HG03095 (cell line): ENCODE data around the gene MGAT3.
"Not testable (repeated sequence)": the region's sequence is repeated elsewhere in the genome, so short reads cannot be mapped to it uniquely, and the experiment has no call there.

Source experiments
- ATAC-seq: cut with Tn5 transposase; IDR thresholded peaks from one replicate; pipeline ENCODE4 v1.9.1; 2021; ENCODE audit warnings: moderate library complexity; ENCODE audit not compliant: unreplicated experiment

MGAT3 gene

DNA sequence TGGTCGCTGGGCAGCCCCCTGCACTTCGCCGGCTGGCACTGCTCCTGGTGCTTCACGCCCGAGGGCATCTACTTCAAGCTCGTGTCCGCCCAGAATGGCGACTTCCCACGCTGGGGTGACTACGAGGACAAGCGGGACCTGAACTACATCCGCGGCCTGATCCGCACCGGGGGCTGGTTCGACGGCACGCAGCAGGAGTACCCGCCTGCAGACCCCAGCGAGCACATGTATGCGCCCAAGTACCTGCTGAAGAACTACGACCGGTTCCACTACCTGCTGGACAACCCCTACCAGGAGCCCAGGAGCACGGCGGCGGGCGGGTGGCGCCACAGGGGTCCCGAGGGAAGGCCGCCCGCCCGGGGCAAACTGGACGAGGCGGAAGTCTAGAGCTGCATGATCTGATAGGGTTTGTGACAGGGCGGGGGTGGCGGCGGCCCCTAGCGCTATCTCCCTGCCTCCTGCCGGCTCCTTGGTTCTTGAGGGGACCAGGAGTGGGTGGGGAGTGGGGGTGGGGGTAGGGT is 31.8 kb downstream of the MGAT3 start:
- ATAC-seq: no peak

DNA sequence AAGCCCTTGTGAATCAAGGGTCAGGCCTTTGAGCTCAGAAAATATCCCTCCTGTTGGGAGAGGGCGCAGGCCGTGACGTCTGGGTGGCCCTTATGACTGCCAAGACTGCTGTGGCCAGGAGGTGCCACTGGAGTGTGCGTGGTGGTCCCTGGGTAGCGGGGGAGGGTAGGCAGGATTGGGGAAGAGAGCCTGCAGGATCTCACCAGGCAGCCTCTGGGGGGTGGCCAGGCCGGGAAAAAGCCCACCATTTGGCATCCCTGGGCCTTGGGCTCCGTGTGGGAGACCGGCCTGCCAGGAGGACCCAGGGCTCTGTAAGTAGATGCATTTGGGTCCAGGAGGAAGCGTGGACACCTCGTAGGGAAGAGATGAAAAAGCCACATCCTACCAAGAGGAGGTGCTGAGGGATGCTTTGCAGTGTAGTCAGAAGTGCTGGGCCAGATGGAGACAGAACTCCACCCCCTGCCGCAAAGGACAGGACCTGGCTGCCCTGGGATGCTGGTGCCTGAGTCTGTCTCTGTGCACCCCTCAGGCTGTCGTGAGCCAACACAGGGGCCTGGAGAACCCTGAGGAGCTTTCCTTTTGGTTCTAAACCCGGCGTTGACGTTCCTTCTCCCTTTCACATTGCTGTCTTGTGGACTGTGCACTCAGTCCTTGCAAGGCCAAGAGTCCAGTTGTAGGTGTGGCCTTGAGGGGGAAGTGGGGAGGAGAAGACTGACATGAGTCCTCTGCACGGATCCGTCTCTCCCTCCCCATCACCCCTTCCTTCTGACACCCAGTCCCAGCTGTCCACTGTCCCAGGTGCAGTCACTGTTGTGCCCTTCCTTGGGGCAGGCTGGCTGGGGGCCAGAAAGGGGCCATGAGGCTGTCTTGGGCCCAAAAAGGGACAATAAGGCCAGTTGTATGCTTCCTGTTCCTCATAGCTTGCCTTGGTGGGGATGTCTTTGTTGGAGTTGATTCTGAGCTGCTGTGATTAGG is 32.6 kb downstream of the MGAT3 start:
- no peak for ATAC-seq

DNA sequence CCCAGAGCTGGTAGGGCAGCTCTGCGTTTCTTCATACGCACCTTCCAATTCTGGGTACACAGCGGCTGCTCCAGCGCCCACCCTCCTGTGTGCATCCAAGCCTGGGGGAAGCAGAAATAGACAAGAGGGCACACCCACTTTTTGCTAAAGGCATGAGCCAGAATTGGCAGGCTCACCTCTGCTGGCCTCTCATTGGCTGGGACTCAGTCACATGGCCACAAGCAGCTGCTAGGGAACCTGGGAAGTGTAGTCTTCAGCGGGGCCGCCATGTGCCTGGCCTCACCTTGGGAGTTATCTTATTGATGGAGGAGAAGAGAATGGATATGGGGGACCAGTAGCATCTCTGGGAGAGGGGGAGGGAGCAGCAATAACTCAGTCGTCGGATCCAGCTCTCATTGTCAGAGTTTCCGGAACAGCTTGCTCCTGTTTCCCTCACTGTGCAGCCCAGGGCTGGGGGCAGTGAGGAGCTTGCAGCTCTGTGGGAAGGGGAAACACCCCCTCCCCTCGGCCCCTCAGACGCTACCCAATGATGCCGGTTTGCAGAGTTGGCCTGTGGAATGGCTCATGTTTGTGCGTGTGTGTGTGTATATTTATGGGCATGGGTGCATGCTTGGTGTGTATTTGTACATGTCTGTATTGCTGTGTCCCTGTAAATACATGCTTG is 33.5 kb downstream of the MGAT3 start:
- ATAC-seq: no peak

DNA sequence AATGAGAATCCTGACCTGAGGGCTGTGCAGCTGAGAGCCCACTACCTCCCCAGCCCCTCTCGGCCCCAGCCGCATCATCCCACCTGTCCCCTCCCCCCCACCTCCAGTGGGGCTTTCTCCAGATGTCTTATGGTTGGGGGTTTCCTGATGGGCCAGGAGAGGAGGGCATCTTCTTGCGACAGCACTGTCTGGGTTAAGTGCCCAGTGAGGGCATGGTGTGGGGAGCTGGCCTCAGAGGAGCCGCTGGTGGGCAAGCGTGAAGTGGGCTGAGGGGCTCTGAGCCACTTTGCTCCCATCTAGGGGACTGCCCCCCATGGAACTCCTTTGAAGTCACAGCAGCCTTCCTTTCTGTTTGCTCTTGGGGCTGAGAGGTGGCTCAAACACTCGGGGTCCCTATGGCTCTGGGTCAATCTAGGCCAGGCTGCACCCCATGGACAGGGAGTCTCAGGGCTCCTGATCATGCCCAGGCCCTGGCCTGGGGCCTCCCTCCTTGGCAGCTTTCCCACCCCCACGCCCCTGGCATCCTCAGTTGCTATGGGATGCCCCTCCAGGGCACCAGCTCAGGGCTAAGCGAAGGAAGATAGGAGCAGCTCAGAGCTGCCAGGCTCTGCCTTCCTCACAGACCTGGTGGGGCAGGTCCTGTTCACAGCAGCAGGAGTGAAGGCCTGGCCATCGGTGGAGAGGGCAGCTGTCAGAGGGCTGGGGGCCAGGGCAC is 34.3 kb downstream of the MGAT3 start:
- no peak for ATAC-seq

DNA sequence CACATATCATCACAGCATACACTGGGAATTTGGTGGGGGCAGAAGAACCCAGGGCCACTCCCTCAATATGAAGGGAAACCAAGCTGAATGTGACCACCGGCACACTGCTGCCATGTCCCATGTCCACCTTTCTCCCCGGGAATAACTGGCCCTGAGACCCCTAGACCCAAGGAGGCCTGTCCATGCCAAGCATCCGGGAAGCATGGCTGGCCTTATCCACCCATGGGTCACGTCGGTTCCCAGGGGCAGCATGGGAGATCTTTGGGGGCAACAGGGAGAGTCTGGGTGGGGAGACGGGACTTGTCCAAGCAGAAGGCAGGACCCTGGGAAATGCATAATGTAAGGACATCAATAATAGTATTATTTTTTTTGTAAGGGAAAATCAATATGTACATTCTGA is 34.9 kb downstream of the MGAT3 start:
- no peak for ATAC-seq

DNA sequence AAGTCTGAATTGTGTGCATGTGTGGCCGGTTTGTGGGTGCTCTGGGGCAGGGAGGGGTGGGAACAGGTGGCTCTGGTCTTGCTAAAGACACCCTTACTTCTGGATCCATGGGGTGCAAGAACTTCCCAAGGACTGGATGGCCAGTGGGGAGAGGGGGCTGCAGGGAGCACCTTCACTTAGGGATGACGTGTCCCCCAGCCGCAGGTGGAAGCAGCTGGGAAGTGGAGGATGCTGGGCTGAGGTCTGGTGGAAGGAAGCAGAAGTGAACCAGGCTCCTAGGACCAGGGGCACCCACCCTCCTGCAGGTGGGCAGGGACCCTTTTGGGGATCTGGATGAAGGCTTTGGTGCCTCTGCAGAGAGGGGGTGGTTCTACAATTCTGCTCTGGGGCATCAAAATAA is 35.4 kb downstream of the MGAT3 start:
- no peak for ATAC-seq

DNA sequence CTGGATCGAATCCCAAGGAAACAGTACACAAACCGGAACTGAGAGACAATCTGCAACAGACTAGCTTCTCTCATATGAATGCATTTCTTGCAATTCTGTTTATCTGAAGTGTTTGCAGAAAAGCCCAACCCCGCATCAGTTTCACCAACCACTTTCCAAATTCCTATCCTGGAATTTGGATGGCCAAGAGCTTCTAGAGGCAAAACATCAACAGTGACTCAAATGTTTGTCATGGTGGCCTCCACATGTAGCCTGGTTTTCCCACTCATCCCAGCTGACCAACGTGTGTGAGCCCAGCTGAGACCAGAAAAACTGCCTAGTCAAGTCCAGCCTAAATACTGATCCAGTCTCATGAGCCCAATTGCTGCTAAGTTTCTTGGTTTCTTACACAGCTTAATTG is 36.9 kb downstream of the MGAT3 start:
- ATAC-seq: no peak

DNA sequence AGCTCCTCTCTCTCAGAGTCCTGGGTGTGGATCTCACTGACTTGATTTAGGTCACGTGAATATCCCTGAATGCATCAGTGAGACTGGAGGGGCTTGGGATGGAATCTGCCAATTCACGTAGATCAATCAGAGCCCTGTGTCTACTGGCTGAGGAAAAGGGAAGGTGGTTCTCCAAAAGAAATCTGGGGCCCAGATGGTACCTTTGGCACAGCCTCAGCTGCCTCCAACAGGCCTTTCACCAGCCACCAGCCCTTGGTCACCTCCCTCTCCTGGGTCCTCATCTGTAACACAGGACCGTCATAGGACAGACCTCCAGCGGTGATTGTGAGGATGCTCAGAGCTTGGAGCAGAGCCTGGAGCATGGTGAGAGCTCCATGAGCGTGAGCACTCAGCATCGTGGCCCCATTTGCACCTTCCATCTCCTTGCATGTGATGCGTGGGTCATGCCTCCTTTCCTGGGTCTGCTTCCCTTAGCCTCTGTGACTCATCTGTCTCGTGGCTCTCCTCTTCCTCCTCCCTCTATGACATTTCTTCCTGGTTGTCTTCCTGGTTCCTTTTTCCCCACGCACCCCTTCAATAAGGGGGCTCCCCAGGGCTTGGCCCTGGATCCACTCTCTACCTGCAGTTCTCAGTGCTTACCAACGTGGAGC is 37.8 kb downstream of the MGAT3 start:
- no peak for ATAC-seq

DNA sequence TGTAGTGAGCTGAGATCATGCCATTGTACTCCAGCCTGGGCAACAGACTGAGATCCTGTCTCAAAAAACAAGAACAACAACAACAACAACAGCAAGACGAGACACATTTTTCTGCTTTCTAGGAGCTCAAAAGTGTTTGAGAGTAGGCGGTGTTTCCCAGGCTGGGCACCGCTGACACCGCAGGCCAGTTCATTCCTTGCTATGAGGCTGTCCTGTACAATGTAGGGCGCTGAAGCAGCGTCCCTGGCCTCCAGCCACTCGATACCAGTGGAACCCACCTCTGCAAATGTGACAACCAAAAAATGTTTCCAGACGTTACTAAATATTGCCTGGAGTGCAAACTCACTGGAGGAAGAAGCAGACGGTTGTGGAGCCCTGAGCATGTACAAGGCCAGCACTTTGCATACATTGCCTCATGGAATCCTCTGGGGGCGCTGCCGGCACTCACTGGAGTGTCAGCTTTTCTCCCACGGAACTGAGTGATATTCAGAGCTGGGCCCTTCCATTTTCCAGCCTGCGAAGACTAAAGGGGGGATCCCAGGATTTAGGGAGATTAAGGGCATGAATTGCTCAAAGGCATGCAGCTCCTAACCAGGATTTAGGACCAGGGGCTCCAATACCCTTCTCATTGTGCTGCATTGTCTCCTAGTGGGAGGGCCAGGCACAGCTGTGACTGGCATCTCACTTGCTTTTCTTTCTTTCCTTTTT is 39.5 kb downstream of the MGAT3 start:
- ATAC-seq: no peak

DNA sequence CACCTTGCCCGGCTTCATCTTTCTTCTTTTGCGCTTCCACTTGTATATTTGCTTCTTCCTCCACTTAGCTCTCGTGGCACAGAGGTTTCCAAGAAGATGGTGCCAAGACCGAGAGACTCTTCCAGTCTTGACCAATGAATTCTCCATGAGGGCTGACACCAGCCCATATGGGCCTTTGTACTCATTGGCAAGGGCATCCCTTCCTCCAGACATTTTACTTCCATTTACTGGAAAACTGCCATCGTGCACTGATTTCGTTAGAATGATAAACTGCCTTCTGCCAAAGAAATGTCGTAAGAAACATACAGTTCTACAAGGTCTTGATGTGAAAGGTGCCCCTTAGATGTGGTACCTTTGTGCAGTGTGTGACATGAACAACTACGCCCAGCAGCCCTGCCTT is 40.6 kb downstream of the MGAT3 start:
- no peak for ATAC-seq

DNA sequence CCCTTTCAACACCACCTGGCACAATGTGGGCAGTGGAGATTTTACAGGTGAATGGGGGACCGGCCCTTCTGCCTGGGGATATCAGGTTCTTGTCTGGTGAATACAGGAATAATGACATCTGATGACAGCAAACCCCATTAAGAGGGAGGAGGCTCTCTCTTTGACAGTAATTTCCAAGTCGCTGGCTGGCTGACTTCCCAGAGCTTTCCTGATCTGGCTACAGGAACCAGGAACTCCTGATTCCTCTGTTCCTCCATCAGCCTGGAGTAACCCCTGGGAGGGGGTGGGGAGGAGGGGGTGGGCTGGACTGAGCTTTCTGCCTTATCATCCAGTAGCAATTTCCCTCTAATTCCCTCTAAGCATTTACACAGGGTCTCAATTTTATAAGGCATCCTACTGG is 41.6 kb downstream of the MGAT3 start:
- ATAC-seq: no peak

DNA sequence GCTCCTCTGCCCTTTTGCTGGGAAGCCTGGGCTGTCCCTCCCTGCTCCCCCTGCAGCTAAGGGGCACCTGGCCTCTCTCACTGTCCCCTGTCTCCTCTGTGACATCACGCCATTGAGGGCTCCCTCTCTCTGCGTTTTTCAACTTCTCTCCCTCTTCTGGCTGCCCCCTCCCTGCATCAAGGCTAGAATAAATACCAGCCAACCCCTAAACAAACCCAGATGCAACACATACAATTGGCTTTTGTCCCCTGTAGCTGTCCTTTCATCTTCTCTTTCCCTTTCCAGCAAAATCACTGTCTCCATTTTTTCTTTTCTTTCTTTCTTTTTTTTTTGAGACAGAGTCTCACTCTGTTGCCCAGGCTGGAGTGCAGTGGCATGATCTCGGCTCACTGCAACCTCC is 42.0 kb downstream of the MGAT3 start:
- ATAC-seq: no peak

DNA sequence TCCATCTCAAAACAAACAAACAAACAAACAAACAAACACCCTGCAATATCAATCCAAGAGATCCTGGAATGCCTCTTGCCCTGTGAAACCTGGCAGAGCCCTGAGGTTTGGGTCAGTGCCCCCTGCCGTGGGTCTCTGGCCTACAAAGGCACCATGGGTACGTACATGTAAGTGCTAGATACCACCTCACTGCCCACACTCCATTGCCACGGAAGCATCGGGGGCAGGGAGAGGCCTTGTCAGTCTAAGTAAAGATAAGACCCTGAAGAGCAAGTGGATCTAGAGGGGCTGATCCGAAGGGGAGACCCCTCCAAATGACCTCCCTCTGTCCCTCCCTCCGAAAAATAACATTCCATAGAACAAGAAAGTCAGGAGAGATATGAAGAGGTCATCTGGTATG is 43.3 kb downstream of the MGAT3 start:
- no peak for ATAC-seq

DNA sequence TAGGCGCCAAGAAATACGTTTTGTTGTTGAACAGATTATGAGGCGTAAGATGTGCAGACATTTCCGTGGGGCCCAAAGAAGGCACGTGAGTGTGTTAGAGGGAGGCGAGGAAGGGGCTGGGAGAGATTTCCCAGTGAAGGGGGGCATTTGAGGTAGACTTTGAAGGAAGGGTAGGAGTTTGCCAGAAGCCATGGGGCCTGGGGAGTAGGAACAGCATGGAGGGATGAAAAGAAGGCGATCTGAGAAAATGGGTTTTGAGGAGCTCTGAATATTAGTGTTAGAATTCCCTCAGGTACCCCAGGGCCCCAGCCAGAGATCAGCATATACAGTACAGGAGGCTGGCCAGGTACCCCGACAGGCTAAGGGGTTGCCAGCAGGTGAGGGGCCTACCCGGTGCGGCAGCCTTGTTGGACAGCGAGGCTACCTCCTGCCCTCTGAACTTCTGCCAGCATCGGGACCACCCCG is 44.9 kb downstream of the MGAT3 start:
- ATAC-seq: peak; percentile 18

DNA sequence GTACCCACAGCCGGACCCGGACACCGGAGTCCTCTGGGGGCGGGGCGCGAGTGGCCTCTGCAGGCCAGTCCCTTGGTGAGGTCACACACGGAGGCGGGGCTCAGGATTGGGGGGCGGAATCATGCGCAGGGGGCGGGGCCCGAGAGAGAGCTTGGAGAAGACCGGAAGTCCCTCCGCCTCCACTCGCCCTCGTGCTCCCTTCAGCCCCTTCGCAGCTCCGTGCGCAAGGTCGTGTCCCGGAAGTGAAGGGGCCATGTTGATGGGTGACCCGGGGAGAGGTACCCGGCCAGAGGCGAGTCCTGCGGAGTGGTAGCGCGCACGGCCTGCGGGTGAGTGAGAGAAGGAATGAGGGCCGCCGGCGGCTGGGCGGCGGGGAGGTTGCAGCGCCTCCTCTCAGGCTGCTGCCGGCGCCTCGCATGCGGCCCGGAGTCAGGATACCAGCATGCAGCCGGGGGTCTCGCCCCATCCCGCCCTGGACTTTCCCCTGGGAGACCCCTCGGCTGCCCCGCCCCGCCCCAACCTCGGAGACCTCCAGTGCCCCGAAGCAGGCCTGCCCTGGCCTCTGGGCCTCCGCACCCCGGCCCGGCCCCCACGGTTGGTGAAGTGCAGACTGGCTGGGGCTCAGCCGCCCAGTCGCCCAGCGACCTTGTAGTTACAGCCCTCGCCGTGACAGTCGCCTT is 45.4 kb downstream of the MGAT3 start, which contains the start of gene MIEF1:
Gene MIEF1 (plus strand): TSS at position 182 of the 680 bp plus-strand sequence. CDS start 9,005 bp downstream, outside the sequence.
- ATAC-seq: peak; percentile 84

DNA sequence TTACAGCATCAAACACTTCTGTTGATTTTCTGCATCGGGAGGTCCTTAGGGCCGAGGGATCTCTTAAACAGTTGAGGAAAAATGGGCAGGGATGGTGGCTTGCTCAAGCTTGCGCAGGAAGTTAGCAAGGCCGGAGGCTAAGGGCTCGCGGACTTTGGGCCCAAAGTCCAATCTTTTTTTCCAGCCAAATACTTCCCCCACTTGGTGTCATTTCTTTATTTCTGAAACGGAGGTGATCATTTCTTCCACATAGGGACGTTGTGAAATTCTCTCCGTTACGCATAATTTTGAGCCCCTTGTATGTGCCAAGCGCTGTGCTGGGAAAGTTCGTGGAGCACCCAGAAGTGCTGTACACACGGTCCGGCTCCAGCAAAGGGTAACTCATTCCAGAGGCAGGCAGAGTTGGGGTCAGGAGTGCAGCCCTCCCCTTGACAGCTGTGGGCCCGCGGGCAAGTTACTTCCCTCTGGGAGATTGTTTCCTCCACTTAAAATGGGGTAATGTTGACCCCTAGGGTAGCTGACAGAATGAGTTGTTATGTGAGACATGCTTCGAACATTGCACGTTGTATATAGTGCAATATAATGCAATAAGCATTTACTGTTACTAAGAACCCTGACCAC is 46.1 kb downstream of the MGAT3 start:
- ATAC-seq: no peak

DNA sequence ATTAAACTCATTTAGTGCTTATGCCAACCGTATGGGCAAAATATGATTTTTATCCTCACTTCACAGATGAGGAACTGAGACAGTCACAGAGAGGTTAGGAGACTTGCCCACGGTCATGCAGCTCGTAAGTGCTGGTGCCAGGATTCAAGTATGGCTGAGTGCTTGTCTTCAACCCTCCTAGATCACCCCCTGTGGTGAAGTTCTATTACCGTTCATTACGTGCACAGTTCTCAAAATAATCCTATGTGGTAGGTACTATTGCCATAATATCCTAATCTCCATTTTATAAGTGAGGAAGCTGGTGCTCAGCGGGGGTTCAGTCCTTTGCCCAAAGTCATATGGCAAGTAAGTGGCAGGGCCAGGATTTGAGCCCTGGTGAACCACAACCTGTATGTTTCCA is 46.8 kb downstream of the MGAT3 start:
- no peak for ATAC-seq

DNA sequence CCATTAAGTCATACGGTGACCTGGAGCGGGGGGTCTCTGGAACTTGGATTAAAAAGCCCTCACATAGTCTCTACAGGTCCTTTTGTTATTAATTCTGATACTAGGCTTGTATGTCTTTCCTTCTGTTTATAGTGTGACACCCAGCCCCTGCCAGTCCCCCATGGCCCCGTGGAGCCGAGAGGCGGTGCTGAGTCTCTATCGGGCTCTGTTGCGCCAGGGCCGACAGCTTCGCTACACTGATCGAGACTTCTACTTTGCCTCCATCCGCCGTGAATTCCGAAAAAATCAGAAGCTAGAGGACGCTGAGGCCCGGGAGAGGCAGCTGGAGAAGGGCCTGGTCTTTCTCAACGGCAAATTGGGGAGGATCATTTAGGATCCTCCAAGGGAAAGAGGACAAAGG is 47.3 kb downstream of the MGAT3 start:
- ATAC-seq: no peak

DNA sequence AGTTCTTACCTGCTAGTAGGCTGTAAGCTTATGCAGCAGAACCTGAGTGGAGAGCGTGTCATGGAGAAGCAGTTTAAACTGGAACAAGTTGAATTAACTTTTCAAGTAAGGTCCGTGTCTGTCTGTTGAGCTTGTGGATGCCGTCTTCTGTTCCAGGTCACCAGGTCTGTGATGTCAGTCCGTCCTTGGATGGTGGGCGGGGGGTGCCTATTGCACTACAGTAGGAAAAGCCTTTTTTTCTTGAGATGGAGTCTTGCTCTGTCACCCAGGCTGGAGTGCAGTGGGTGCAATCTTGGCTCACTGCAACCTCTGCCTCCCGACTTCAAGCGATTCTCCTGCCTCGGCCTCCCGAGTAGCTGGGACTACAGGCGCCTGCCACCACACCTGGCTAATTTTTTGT is 50.2 kb downstream of the MGAT3 start:
- not testable (repeated sequence) for ATAC-seq
